Thyroid gland (tissue), 4 donors: Measurements from ENCODE around the gene SF1.

Source experiments
- POLR2A ChIP-seq, 2 donors: fragments of 450-650 bp; IDR thresholded peaks; one replicate each; pipeline ENCODE4 v1.6.1; 2017; ENCODE audit warnings: antibody characterized with exemption in 2 of 2, mild to moderate bottlenecking in 2 of 2, moderate library complexity in 1 of 2
- TF ChIP-seq, protein P1 (sequence below), 6 experiments: fragments of 200-600 bp in 3 of 6; fragments of 450-650 bp in 3 of 6; sonication (generic) in 3 of 6; IDR thresholded peaks; one replicate each; pipeline ENCODE4 v1.5.1; 2016 to 2019; ENCODE audit warnings: antibody characterized with exemption in 6 of 6, mild to moderate bottlenecking in 2 of 6, inconsistent platforms in 1 of 6, moderate library complexity in 1 of 6

DNA sequence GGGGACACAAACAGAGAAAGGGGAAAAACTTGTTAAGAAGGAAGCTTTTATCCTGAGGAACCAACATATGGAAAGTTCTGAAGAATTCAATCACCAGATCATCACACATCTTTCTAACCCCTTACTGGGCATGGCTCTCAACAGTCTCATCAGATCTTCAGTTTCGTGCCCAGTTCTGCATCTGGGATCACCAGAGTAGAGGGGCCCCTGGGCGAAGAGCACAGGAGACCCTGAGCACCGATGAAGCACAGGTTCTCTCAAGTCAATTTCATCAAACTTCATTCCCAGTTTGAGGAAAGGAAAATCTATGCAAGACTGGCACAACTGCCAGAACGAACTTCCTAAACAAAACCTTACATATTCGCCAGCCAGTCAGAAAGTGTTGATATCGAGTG, 10.0 kb downstream of the SF1 start:
- TF ChIP-seq, protein P1, sequence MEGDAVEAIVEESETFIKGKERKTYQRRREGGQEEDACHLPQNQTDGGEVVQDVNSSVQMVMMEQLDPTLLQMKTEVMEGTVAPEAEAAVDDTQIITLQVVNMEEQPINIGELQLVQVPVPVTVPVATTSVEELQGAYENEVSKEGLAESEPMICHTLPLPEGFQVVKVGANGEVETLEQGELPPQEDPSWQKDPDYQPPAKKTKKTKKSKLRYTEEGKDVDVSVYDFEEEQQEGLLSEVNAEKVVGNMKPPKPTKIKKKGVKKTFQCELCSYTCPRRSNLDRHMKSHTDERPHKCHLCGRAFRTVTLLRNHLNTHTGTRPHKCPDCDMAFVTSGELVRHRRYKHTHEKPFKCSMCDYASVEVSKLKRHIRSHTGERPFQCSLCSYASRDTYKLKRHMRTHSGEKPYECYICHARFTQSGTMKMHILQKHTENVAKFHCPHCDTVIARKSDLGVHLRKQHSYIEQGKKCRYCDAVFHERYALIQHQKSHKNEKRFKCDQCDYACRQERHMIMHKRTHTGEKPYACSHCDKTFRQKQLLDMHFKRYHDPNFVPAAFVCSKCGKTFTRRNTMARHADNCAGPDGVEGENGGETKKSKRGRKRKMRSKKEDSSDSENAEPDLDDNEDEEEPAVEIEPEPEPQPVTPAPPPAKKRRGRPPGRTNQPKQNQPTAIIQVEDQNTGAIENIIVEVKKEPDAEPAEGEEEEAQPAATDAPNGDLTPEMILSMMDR (IDR thresholded peaks at IDR 0.05): no peak
- no peak for TF ChIP-seq POLR2A (IDR thresholded peaks at IDR 0.05)
